ENCODE measurements around the gene UTP20. TPM values are rescaled to one million over a fixed set of nuclear protein-coding genes. Genes with fewer than 3 reads are reported as not detected.

Gene UTP20
- total and polyA plus RNA-seq, 2 experiments from 2014 or later = 2.0 to 11.6 TPM

- Histone ChIP-seq H2AFZ (no peak overlapping the region), H3K79me2 (no peaks in the 10 kb centered on the region), H3K4me2 (no peak overlapping the region), H3K27me3 (no peaks in the 10 kb centered on the region), H3K36me3 (replicated peaks; ENCODE audit: insufficient read depth, low read depth) (no peaks in the 10 kb centered on the region), H3K9me2 (replicated peaks; ENCODE audit: insufficient read depth) (no peaks in the 10 kb centered on the region), H4K20me1 (ENCODE audit: insufficient read depth, poor library complexity, severe bottlenecking) (no peaks in the 10 kb centered on the region), H3K9me3 (ENCODE audit: low read depth) (no peaks in the 10 kb centered on the region), H3K4me3 (no peak overlapping the region), H3K4me1 (ENCODE audit: insufficient read depth) (no peaks in the 10 kb centered on the region), H3K27ac (no peak overlapping the region)
- DNase-seq (ENCODE audit: low spot score) = no peak
- no peak for TF ChIP-seq EZH2 (IDR thresholded peaks at IDR 0.05; ENCODE audit: borderline replicate concordance)
- TF ChIP-seq CTCF (IDR thresholded peaks at IDR 0.05; ENCODE audit: poor library complexity) = no peak
- no peak for TF ChIP-seq EZH2phosphoT487 (IDR thresholded peaks at IDR 0.05; ENCODE audit: low read depth, severe bottlenecking, unreplicated experiment)
- 48% methylated on average over 1 of the region's 1 CpG for WGBS (ENCODE audit: low lambda C conversion rate, missing lambda C conversion rate)
Observed at GRCh38 chr12:101330631-101331030, 50.7 kb downstream of the UTP20 start.

- H4K20me1 ChIP-seq (ENCODE audit: insufficient read depth, poor library complexity, severe bottlenecking) = no peaks in the 10 kb centered on the region
- no peak overlapping the region for H3K27ac ChIP-seq
- H3K4me1 ChIP-seq (ENCODE audit: insufficient read depth) = no peaks in the 10 kb centered on the region
- H3K27me3 ChIP-seq = no peaks in the 10 kb centered on the region
- H3K9me3 ChIP-seq (ENCODE audit: low read depth) = no peaks in the 10 kb centered on the region
- no peaks in the 10 kb centered on the region for H3K9me2 ChIP-seq (replicated peaks; ENCODE audit: insufficient read depth)
- WGBS (ENCODE audit: low lambda C conversion rate, missing lambda C conversion rate) = 91% methylated on average over 2 of the region's 2 CpGs
- no peak overlapping the region for H3K4me2 ChIP-seq
- no peak overlapping the region for H2AFZ ChIP-seq
- H3K79me2 ChIP-seq = no peaks in the 10 kb centered on the region
- DNase-seq (ENCODE audit: low spot score) = no peak
- TF ChIP-seq CTCF (IDR thresholded peaks at IDR 0.05; ENCODE audit: poor library complexity) = no peak
- no peak for TF ChIP-seq EZH2 (IDR thresholded peaks at IDR 0.05; ENCODE audit: borderline replicate concordance)
- TF ChIP-seq EZH2phosphoT487 (IDR thresholded peaks at IDR 0.05; ENCODE audit: low read depth, severe bottlenecking, unreplicated experiment) = no peak
- H3K36me3 ChIP-seq (replicated peaks; ENCODE audit: insufficient read depth, low read depth) = peaks cover 3% of the 10 kb centered on the region
- no peak overlapping the region for H3K4me3 ChIP-seq
Observed at GRCh38 chr12:101336437-101336836, 56.5 kb downstream of the UTP20 start.

- no peak overlapping the region for H2AFZ ChIP-seq
- WGBS (ENCODE audit: low lambda C conversion rate, missing lambda C conversion rate) = 81% methylated on average over 4 of the region's 4 CpGs
- DNase-seq (ENCODE audit: low spot score) = no peak
- no peaks in the 10 kb centered on the region for H4K20me1 ChIP-seq (ENCODE audit: insufficient read depth, poor library complexity, severe bottlenecking)
- no peaks in the 10 kb centered on the region for H3K9me3 ChIP-seq (ENCODE audit: low read depth)
- H3K27ac ChIP-seq = no peak overlapping the region
- no peak overlapping the region for H3K4me3 ChIP-seq
- no peak overlapping the region for H3K4me2 ChIP-seq
- no peaks in the 10 kb centered on the region for H3K9me2 ChIP-seq (replicated peaks; ENCODE audit: insufficient read depth)
- peaks cover 3% of the 10 kb centered on the region for H3K36me3 ChIP-seq (replicated peaks; ENCODE audit: insufficient read depth, low read depth)
- H3K4me1 ChIP-seq (ENCODE audit: insufficient read depth) = no peaks in the 10 kb centered on the region
- H3K79me2 ChIP-seq = no peaks in the 10 kb centered on the region
- no peaks in the 10 kb centered on the region for H3K27me3 ChIP-seq
- TF ChIP-seq EZH2 (IDR thresholded peaks at IDR 0.05; ENCODE audit: borderline replicate concordance) = no peak
- no peak for TF ChIP-seq CTCF (IDR thresholded peaks at IDR 0.05; ENCODE audit: poor library complexity)
- TF ChIP-seq EZH2phosphoT487 (IDR thresholded peaks at IDR 0.05; ENCODE audit: low read depth, severe bottlenecking, unreplicated experiment) = no peak
Observed at GRCh38 chr12:101338087-101338486, 58.2 kb downstream of the UTP20 start.

- no peaks in the 10 kb centered on the region for H3K4me1 ChIP-seq (ENCODE audit: insufficient read depth)
- WGBS (ENCODE audit: low lambda C conversion rate, missing lambda C conversion rate) = 98% methylated on average over 3 of the region's 3 CpGs
- H4K20me1 ChIP-seq (ENCODE audit: insufficient read depth, poor library complexity, severe bottlenecking) = no peaks in the 10 kb centered on the region
- TF ChIP-seq EZH2phosphoT487 (IDR thresholded peaks at IDR 0.05; ENCODE audit: low read depth, severe bottlenecking, unreplicated experiment) (no peak), CTCF (IDR thresholded peaks at IDR 0.05; ENCODE audit: poor library complexity) (no peak)
- no peaks in the 10 kb centered on the region for H3K9me2 ChIP-seq (replicated peaks; ENCODE audit: insufficient read depth)
- DNase-seq (ENCODE audit: low spot score) = no peak
- no peaks in the 10 kb centered on the region for H3K27me3 ChIP-seq
- no peaks in the 10 kb centered on the region for H3K79me2 ChIP-seq
- no peaks in the 10 kb centered on the region for H3K36me3 ChIP-seq (replicated peaks; ENCODE audit: insufficient read depth, low read depth)
- no peak overlapping the region for H3K4me2 ChIP-seq
- H3K27ac ChIP-seq = no peak overlapping the region
- H3K4me3 ChIP-seq = no peak overlapping the region
- H3K9me3 ChIP-seq (ENCODE audit: low read depth) = no peaks in the 10 kb centered on the region
- no peak overlapping the region for H2AFZ ChIP-seq
Observed at GRCh38 chr12:101343893-101344292, 64.0 kb downstream of the UTP20 start.

Measured in hepatocyte (in vitro differentiated cells).